Choroid plexus epithelial cell (primary cell): Measurements from ENCODE around the gene ADAM8.

ENCODE experiments used
- DNase-seq: peaks from one replicate; pipeline ENCODE4 v3.0.0-alpha.2; 2010; ENCODE audit warnings: low read depth
- H3K4me3 ChIP-seq: 2 replicates; pipeline ENCODE4 v1.5.1; 2011; ENCODE audit warnings: low read depth, mild to moderate bottlenecking, control low read depth, low read length, moderate library complexity
- TF ChIP-seq, protein P1 (sequence below): conservative IDR thresholded peaks from 2 replicates; pipeline ENCODE4 v1.5.1; 2011; ENCODE audit warnings: low read depth, mild to moderate bottlenecking, control low read depth, inconsistent platforms, low read length, moderate library complexity

Gene ADAM8

DNA sequence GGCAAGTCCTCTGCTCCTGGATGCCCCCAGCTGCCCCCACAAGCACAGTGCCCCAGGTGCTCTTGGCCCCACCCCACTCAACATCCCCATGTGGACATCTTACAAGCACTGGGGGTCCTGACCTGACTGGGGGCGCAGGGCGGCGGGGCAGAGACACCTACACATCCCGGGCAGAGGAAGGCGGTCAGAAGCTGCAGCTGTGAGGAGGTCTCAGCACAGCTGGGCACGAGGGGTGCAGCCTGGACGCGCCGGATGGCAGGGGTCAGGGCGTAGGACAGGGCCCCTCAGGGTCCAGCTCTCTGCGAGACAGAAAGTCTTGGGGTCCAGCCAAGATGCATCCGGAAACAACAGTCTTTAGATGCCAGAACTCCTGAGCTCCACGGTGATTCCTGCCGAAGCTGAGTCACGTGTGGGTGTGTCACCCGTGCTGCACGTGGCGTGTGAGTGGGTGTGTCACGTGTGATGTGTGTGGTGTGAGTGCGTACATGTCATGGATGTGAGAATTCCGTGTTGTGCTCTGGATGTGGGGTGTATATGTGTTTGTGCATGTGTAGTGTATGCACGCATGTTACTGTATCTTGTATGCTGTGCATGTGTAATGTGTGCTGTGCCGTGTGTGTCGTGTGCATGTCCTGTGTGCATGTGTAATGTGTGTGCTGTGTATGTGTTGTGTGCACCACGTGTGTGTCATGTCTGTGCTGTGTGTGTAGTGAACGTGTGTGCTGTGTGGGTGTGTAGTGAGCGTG is 33.9 kb downstream of the ADAM8 start:
- TF ChIP-seq, protein P1, sequence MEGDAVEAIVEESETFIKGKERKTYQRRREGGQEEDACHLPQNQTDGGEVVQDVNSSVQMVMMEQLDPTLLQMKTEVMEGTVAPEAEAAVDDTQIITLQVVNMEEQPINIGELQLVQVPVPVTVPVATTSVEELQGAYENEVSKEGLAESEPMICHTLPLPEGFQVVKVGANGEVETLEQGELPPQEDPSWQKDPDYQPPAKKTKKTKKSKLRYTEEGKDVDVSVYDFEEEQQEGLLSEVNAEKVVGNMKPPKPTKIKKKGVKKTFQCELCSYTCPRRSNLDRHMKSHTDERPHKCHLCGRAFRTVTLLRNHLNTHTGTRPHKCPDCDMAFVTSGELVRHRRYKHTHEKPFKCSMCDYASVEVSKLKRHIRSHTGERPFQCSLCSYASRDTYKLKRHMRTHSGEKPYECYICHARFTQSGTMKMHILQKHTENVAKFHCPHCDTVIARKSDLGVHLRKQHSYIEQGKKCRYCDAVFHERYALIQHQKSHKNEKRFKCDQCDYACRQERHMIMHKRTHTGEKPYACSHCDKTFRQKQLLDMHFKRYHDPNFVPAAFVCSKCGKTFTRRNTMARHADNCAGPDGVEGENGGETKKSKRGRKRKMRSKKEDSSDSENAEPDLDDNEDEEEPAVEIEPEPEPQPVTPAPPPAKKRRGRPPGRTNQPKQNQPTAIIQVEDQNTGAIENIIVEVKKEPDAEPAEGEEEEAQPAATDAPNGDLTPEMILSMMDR: no peak
- H3K4me3 ChIP-seq: no peak overlapping the region
- peak; percentile 17 for DNase-seq

DNA sequence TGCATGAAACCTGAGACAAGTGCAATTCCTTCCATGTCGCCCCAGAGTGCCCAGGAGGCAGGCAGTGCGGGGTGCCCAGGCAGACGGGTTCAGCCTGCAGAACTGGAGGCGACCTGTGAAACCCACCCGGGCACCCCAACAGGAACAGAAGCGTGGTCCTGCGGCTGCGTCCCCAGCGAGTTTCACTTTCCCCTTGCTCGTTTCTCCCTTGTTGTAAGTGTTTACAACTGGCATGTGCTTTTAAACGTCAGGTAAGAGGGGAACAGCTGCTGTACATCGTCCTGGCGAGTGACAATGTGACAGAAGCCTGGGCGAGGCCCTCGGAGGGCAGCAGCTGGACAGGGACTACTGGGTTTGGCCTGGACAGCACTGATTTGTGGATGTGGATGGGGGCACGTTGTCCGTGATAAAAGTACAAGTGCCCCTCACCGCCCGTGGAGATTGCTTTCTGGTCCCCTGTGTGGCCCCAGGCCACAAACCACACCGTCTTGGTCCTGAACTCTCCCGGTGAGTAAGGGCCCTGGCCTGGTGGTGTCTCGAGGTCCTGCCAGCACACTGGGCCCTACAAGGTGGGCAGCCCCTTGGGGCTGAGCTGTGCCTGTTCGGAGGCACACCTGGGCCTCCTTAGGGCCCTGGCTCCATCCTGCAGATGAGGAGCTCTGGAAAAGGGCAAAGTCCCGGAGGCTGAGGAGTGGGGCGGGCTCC is 35.0 kb downstream of the ADAM8 start:
- H3K4me3 ChIP-seq: no peak overlapping the region
- TF ChIP-seq, protein P1: no peak
- no peak for DNase-seq

GRCh38 chr10:133239990-133240389 is 36.7 kb downstream of the ADAM8 start:
- TF ChIP-seq, protein P1: no peak
- no peak for DNase-seq
- no peak overlapping the region for H3K4me3 ChIP-seq

GRCh38 chr10:133238466-133238804 is 38.2 kb downstream of the ADAM8 start:
- no peak for DNase-seq
- H3K4me3 ChIP-seq: no peak overlapping the region
- TF ChIP-seq, protein P1: no peak

- H3K4me3 ChIP-seq: no peak within 1 kb of the TSS
- TF ChIP-seq, protein P1: no peak
- no peak for DNase-seq
Observed at GRCh38 chr10:133237588-133238465, 38.8 kb downstream of the ADAM8 start, which contains the start of gene VENTX. Gene VENTX (plus strand): TSS chr10:133237855. CDS start chr10:133237915, 60 bp downstream.

GRCh38 chr10:133237241-133237587 is 39.5 kb downstream of the ADAM8 start:
- no peak overlapping the region for H3K4me3 ChIP-seq
- DNase-seq: no peak

More at GRCh38 chr10:133237241-133237587, 39.5 kb downstream of the ADAM8 start:
- TF ChIP-seq, protein P1: no peak
